GM18870 (cell line): ENCODE measurements around the gene MACROD2.

Experiments used
- ATAC-seq: cut with Tn5 transposase; IDR thresholded peaks from one replicate; pipeline ENCODE4 v1.9.1; 2021; ENCODE audit warnings: moderate library complexity; ENCODE audit not compliant: unreplicated experiment

Gene MACROD2

DNA sequence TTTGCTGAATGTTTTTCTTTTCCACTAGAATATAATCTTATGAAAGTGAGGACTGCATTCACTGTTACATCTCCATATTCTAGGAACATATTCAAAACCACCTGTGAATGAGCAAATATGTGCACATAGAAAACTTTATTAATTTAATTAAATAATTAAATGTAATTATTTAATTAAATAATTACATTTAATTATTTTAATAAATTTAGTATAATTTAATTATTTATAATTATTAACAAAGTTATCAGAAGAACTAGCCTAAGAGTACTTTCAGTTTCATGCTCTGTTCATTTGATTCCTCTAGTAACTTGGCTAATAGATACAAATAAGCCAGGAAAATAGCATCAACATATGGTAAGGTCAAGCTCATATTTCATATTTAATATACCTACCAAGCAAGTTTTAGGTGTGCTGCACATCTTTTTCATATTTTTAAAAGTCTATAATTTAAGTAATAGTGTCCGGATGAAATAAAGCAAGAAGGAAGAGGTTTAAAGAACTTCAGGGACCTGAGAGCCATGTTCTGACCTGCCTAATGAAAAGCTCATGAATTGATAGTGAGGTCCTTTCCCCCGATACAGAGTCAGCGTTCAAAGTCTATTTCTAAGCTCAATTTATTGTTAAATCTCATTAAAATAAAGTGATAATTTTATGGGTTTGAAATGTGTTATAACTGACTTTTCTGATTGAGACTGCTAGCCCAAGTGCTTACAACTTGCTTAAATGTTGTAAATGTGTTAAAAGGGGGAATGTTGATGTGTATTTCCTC lies 703.5 kb downstream of the MACROD2 start:
- no peak for ATAC-seq

DNA sequence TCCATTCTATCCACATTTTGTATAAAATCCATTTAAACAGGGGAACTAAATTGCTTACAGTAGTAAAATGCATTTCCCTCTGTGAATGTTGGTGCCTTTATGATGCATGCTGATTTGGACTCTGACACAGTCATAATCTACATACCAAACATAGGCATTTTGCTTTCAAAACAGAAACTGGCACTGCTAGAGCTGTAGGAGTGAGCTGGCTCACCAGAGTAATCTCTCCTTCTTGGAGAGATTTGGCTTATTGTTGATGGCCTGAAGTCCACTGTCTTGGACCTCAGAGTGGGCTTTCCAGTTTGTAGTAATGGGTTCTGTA lies 705.3 kb downstream of the MACROD2 start:
- ATAC-seq, result peak; percentile 77

DNA sequence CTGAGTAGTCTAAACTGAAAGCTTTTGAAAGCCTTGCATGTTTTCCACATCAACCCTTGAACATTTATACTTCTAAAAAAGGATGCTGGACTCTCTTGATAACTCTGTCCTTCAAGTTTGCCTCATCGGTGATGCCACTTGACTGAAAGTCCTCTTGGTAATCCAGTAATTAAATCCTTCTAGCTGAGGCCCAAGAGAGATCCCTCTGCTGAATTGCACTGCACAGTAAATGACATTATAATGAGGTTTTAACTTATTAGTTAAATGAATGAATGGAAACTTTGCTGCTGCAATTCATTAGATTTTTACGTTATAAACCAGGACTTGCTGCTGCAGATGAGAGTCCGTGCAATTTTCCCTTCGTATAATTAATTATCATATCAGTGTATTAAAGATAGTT lies 706.0 kb downstream of the MACROD2 start:
- ATAC-seq, result no peak

DNA sequence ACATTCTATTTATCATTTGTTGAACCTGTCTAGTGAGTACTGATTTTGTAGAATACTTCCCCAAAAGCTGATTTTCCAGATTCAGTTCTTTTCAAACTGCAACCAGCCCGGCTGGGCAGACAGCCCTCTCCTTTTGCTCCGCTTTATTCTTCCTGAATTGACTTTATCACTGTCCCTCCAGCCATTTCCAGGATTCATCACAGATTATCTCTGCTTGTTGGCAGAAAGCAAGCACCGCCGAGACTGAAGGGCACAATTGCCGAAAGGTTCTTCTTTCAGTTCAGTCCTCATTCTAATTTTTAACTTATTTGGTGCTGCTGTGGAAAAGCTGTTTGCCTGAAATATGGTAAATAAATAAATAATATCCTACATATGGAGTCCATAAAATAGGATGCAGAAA lies 711.2 kb downstream of the MACROD2 start:
- ATAC-seq, result no peak

DNA sequence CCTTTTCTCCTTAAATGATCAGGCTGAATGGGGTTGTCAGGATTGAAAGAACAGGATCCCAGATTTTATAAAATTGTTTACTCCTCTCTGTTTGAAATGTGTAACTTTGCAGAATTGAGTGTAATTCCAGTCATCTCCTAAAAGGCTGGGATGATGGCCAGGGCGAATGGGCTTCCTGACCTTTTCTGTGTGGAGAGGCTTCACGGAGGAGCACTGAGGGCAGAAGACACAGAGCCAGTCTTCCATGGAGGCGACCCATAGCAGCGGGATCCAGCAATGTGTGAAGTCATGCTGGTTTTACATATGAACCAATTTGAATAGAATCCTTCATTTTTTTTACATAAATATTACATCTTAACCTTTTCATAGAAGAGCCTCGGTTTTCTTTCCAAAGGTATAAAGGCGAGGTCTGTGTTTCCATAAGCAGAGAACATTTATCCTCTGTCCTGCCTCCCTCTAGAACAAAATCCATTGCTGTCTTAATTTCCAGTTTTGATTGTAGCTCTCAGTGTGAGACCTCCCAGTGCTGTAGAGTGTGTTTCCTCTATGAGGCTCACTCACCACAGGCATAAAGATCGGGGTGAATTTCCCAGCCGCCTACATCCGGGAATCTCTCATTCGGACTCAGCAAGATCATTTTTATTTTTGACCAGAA lies 711.8 kb downstream of the MACROD2 start:
- ATAC-seq, result no peak

DNA sequence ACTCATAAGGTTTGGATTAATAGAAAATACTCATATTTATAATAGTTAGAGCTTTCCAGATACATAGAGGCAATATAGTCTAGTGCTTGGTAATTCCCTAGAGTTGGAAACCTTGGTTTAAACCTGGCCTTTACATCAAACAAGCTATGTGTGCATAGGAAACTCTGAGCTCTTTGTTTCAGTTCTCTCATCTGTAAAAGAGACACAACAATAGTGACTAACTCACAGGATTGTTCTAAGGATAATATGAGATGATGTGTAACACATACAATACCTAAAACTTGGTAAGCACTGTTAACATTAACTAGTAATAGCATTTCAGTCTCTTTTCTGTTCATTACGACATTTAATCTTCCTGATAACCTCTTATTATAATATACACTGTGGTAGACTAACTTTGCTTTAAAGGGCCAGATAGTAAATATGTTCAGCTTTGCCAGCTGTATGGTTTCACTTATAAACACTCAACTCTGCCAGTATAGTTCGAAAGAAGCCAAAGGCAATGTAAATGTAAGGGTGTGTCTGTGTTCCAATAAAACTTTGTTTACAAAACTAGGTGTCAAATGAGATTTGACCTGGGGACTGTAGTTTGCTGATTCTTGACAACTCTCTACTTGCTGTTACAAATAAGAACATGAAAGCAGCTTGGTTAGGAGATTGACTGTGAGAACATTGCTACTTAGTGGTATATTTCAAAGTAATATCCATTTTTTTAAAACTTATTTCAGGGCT lies 712.7 kb downstream of the MACROD2 start:
- ATAC-seq, result no peak

DNA sequence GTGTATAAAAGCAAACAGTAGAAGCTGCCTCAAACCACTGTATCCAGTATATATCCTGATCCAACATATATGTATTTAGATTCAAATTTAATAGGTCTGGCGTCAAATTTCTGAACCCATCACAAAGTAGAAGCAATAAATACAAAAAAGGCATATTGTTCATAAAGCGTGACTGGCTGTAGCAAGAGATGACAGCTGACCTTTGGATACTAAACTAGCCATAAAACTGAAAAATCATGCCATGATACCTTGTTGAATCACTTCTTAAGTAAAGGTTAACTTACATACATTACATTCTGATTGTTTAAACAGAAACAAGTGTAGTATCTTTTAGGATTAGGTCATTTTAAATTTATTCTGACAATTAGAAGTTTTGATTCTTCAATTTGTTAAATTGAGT lies 714.1 kb downstream of the MACROD2 start:
- ATAC-seq, result no peak

DNA sequence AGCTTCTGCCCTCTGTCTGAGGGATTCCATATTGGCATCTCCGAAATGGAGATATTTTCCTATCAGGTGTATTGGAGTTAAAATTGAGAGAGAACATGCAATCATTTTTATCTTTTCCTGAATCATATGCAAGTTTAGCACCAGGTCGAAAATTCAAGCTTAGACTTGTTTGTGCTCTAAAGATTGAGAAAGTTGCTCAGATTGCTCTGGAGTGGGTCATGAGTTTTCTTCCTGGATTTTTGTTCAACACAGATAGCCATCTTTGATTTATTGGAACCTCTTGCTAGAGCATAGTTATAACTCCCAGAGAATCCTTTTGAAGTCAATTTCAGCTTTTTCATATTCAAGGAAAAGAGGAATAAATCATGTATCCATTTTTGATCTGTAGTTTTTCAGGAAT lies 715.6 kb downstream of the MACROD2 start:
- ATAC-seq, result no peak

DNA sequence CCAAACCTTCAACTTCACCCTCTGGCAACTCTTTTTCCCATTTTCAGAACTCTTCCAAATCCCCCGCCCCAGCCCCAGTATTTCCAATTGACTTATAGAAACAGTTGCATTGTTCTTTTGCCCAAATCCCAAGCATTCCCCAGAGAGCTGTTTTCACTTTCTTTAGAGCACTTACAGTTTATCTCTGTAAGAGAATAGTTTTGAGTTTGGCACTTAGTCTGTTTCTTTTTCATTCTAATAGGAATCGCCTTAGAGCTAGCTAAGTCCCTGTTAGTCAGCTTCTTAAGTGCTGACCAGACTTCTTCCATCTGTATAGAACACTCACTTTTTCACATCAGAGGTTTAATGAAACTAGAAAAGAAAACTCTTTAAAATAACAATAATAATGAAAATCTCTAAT lies 716.3 kb downstream of the MACROD2 start:
- ATAC-seq, result no peak

DNA sequence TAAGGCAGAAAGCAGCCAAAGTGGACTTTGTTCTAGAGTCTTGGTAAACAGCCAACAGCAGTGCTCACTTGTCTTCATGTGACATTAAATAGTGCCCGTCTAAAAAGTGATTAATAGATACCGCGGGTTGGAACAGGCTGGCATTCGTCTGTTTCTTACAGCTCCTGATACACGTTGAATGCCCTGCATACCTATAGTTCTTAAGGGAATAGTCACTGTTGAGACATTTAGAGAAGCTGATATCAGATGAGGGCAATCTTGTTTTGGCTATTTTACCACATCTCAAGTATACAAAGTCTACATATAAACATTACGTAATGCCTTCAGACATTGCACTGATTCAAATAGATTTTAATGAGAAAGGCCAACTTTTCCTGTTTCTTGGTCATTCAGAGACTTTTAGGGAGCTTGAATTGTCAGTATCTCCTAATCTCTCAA lies 717.0 kb downstream of the MACROD2 start:
- ATAC-seq, result no peak

DNA sequence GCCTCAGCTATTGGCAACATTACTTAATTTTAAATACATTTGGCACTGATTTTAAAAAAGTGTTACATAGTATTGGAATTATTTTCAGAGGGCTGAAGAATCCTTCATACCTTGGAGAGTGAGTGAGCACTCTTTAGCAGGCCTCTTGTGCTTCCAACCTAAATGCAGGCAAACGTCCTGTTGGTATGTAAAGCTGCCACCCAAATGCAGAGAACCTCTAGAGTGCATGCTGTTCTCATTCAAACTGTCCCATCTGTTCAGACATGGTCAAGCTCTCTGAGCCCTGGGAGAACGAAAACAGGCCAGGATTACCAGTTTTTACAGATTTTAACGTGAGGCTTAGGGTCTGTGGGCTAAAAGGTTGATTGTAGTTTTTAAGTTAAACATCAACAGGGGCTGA lies 720.1 kb downstream of the MACROD2 start:
- ATAC-seq, result no peak

DNA sequence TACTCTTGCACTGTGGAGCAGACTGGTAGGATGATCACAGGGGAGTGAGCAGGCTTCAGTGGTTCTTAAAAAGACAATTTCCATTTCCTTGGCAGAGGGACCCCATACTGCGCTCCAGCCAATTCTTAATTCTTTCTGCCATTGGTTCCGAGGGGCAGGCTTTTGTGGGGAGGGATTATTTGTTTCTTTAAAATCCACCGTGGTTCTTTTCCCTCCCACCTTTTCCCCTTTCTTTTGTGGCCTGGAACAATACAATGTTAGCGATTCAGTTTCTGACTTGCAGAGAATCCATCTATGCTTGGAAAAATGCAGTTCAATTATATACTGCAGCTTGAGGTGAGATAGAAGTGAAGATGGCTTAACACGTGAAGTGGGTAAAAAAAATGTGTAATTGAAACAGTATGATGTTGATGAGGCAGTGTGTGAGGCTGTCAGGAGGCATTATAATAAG lies 721.1 kb downstream of the MACROD2 start:
- ATAC-seq, result no peak

DNA sequence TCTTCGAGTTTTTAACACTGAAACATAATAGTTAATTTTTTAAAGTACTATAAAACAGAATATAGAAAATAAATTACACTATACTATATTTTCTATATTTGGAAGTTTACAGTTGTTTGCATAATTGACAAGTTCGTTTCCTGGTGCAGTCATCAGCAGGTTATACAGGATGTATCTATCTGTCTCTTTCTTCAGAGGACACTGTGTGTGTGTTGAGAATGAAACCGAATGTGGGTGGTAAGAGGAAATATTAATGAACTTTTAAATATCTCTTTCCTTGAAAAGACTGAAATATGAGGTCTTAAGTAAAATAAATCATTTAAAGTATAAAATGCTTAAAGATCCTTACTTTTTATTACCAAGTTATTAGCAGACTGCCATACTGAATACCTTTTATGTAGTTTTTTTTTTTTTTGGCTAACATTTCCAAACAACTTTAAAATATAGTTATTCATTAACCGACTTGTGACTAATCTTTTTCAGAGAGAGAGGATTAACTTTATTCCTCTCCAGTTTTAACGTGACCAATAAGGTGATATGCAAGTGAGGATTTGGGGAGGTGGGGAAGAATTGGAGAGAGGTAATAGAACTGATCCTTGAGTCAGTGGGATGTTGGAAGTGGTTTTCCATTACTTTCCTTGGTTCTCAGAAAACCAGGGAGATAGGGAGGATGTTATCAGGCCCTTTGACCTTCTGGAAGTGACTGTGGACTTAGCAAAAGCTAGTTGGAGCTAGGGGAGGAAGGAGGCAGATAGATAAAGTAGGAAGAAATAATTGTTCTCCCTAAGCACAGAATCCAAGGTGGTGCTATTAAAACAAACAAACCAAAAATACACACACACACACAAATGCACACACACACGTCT lies 722.1 kb downstream of the MACROD2 start:
- ATAC-seq, result peak; percentile 81

DNA sequence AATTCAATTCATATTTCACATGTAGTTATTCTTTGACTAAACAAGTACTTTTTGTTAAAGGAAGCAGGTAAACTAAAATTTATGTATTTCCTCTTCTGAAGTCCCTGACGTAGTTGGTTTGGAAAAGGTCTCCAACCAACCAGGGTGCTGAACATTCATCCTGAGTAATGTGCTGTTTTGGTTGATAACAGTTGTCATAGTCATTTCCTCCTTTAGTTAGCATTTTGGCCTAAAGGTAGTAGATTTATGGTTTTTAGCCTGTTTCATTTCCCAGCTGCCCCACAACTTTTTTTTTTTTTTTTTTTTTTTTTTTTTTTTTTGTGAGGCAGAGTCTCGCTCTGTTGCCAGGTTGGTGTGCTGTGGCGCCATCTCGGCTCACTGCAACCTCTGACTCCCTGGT lies 724.9 kb downstream of the MACROD2 start:
- ATAC-seq, result no peak

DNA sequence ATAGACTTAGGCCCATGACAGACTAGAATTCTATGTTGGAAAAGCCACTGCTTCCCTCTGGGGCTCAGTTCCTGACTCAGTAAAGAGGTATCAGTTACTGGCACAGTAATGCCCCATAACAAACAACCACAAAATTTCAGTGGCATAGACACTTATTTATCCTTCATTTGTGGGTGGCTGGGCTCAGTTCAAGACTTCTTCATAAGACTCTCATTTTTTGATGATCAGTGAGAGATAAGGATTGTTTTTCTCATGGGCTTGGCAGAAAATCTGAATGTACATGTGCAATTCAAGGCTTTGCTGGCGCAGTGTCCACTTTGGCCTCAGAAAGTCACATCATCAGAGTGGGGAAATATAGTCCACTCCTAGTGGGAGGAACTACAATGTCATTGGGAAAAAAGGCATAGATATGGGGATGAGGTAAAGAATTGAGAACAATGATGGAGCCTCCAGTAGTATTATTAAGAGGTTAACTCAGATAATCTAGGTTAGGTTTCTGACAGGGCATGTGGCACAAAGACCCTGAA lies 726.7 kb downstream of the MACROD2 start:
- ATAC-seq, result no peak

DNA sequence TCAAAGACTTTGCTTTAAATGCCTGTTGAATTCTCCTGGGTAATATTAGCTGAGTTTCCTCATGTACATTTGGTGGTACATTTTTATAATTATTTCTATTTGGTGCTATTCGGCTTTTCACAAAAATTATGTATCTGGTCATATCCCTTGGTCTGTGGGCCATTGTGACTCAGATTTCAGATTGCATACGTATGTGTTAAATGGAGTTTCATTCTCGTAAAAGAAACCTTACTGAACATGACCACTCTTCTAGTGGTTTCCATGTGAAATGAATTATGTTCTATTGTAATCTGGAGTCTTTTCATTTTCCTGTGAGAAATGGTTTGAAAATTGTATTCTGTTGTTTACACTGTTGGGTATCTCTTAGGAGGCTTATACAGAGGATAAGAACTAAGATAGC lies 728.3 kb downstream of the MACROD2 start:
- no peak for ATAC-seq

DNA sequence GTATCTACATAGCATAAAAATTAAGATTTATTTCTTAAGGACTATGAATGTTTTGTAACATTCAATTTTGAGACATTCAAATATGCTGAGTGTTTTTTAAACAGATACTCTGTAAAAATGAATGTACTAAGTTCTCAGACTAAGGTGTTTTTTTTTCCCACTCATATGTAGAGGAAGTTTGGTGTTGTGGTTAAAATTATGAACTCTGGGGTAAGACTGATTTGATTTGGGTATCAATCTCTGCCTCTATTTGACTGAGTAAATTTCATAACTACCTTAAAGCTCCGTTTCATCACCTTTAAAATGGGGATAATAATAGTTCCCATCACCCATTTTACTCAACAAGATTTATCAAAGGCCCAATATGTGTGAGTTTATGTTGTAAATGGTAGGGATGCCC lies 728.7 kb downstream of the MACROD2 start:
- no peak for ATAC-seq

DNA sequence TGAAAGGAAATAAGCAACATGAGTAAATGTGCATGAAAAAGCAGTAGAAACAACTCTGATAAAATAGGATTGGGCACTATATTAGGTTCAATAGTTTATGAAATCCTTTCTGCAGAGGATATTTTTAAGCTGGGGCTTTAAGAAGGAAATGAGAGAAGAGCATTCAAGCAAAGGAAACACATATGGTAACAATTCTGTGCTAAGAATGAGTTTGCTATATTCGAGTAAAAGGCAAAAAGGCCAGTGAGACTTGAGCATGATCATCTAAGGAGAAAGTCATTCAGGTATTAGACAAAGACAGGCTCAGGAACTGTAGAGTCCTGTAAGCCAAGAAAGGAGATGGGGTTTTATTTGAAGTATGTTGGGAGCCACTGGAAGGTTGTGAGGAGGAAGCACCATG lies 729.2 kb downstream of the MACROD2 start:
- no peak for ATAC-seq

DNA sequence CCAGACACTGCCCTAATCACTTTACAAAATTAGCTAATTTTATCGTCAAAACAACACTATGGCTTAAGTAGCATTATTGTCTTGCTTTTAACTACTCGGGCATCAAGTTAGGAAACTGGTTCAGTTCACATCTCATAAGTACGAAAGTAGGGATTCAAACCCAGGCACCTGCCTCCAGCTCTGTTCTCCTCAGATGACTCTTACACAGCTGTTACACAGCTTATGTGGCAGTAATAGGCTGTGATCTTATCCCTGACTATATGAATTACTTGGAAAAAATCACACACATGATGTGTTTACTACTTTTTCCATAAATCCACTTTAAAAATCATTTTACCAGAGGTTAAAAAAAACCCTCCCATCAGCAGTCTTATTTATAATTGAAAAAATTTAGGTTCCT lies 731.3 kb downstream of the MACROD2 start:
- no peak for ATAC-seq

DNA sequence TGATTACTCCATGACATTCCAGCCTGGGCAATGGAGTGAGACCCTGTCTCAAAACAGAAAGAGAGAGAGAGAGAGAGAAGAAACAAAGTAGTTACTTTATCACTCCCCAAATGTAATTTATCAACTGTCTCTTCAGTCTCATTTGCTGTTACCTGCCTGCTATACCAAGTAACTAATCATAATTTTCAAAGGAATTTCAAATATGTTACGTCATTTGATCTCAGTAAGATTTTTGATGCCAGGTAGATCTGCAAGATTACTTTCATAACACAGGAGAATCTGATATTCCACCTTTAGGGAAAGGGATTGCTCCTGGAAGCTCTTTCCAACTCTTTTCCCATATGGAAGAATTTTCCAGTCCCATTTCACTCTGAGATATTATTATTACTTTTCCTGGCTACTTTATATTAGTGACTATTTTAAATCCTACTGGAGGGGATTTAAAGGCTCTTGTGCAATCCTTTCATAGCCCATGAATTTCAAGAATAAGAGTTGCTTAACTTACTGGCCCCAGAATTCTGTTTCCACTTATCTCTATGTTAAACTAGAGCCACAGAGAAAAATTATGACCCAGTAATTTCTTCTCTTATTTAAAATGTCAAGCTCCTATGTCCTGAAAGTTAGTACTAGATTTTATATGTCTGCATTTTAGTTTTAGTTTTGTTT lies 732.3 kb downstream of the MACROD2 start:
- no peak for ATAC-seq
